ENCODE measurements around the gene ODAD4.

Gene ODAD4

GRCh38 chr17:41974031-41974430 is 43.6 kb downstream of the ODAD4 start:
- ChIA-PET POLR2A (interaction anchor here (2.0 to 3.2 kb wide), 2 partner anchors 8 to 44 kb away, joined by 6 to 12 read pairs; partner anchors contain the start of genes CNP and DNAJC7), CTCF (interaction anchor here (0.9 to 3.4 kb wide), 5 partner anchors 11 to 210 kb away, joined by 3 to 17 read pairs (median 5); partner anchors contain the start of genes DNAJC7 and NKIRAS2)
- H3K4me3 ChIP-seq (ENCODE audit: low read depth, low read length): no peak overlapping the region
- no peak for DNase-seq (ENCODE audit: low read depth, low spot score)
- TF ChIP-seq, protein P1, sequence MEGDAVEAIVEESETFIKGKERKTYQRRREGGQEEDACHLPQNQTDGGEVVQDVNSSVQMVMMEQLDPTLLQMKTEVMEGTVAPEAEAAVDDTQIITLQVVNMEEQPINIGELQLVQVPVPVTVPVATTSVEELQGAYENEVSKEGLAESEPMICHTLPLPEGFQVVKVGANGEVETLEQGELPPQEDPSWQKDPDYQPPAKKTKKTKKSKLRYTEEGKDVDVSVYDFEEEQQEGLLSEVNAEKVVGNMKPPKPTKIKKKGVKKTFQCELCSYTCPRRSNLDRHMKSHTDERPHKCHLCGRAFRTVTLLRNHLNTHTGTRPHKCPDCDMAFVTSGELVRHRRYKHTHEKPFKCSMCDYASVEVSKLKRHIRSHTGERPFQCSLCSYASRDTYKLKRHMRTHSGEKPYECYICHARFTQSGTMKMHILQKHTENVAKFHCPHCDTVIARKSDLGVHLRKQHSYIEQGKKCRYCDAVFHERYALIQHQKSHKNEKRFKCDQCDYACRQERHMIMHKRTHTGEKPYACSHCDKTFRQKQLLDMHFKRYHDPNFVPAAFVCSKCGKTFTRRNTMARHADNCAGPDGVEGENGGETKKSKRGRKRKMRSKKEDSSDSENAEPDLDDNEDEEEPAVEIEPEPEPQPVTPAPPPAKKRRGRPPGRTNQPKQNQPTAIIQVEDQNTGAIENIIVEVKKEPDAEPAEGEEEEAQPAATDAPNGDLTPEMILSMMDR (IDR thresholded peaks at IDR 0.05; ENCODE audit: insufficient read depth, low read length, missing control alignments): no peak

DNA sequence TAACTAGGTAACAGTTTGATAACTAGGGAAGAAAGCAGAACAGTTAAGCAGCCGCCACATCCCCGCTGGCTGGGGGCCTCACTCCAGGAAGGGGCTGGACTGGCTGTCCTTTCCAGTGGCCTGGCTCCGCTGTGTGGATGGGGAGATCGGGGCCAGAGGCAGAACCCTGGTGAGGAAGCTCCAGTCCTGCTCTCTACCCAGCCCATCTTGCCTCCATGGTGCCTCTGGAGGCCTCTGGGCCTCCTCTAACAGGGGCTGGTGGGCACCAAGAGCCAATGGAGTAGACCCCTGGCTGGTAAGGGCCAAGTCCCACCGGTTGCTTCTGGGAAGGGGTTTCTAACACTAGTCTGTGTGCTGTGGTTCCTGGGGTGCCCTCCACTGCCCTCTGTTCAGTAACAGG is 44.2 kb downstream of the ODAD4 start:
- no peak for DNase-seq (ENCODE audit: low read depth, low spot score)
- ChIA-PET CTCF (interaction anchor here (1.4 to 3.4 kb wide), 3 partner anchors 12 to 94 kb away, joined by 3 to 17 read pairs (median 10); partner anchors contain the start of genes DNAJC7 and NKIRAS2), POLR2A (interaction anchor here (2.0 to 3.2 kb wide), 2 partner anchors 8 to 43 kb away, joined by 6 to 12 read pairs; partner anchors contain the start of genes CNP and DNAJC7)
- no peak overlapping the region for H3K4me3 ChIP-seq (ENCODE audit: low read depth, low read length)
- TF ChIP-seq, protein P1 (IDR thresholded peaks at IDR 0.05; ENCODE audit: insufficient read depth, low read length, missing control alignments): no peak

GRCh38 chr17:41975099-41976083 is 45.0 kb downstream of the ODAD4 start:
- TF ChIP-seq, protein P1 (IDR thresholded peaks at IDR 0.05; ENCODE audit: insufficient read depth, low read length, missing control alignments): no peak

GRCh38 chr17:41976142-41976768 is 45.8 kb downstream of the ODAD4 start:
- DNase-seq (ENCODE audit: low read depth, low spot score): no peak
- ChIA-PET POLR2A (interaction anchor here (3.2 kb wide), 1 partner anchor 10 kb away, joined by 12 read pairs; the partner anchor contains the start of gene CNP), CTCF (interaction anchor here (1.5 to 2.8 kb wide), 3 partner anchors 13 to 43 kb away, joined by 5 to 17 read pairs (median 6); partner anchors contain the start of genes DNAJC7 and NKIRAS2)
- H3K4me3 ChIP-seq (ENCODE audit: low read depth, low read length): no peak overlapping the region
- TF ChIP-seq, protein P1 (IDR thresholded peaks at IDR 0.05; ENCODE audit: insufficient read depth, low read length, missing control alignments): no peak

More at GRCh38 chr17:41975099-41976083, 45.0 kb downstream of the ODAD4 start:
- DNase-seq (ENCODE audit: low read depth, low spot score): no peak
- CTCF ChIA-PET: interaction anchor here (1.4 to 3.4 kb wide), 4 partner anchors 13 to 93 kb away, joined by 3 to 17 read pairs (median 8); partner anchors contain the start of genes DNAJC7 and NKIRAS2
- no peak overlapping the region for H3K4me3 ChIP-seq (ENCODE audit: low read depth, low read length)
- POLR2A ChIA-PET: interaction anchor here (3.2 kb wide), 1 partner anchor 9 kb away, joined by 12 read pairs; the partner anchor contains the start of gene CNP

DNA sequence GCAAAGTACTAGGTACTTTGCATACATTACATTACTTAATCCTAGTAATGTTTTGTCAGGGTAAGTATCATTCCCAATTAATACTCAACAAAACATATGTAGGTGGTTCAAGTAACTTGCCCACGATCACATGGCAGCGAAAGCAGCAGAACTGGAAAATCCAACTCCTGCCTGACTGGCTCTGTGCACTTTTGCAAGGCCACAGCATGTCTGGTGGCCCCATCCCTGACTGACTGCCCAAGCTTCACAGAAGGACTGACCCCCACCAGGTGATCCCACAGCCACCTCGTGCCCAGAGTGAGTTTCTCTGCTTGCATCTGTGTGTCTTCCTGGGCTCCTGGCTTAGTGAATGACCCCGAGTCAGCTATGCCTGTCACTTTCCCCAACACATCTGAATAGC is 47.6 kb downstream of the ODAD4 start:
- CTCF ChIA-PET: interaction anchor here (1.0 to 2.0 kb wide), 3 partner anchors 13 to 45 kb away, joined by 3 to 6 read pairs (median 5); no protein-coding TSS in a partner anchor
- H3K4me3 ChIP-seq (ENCODE audit: low read depth, low read length): no peak overlapping the region
- POLR2A ChIA-PET: no interaction called here
- DNase-seq (ENCODE audit: low read depth, low spot score): no peak
- TF ChIP-seq, protein P1 (IDR thresholded peaks at IDR 0.05; ENCODE audit: insufficient read depth, low read length, missing control alignments): no peak
